ENCODE results near the gene KSR1.

DNA sequence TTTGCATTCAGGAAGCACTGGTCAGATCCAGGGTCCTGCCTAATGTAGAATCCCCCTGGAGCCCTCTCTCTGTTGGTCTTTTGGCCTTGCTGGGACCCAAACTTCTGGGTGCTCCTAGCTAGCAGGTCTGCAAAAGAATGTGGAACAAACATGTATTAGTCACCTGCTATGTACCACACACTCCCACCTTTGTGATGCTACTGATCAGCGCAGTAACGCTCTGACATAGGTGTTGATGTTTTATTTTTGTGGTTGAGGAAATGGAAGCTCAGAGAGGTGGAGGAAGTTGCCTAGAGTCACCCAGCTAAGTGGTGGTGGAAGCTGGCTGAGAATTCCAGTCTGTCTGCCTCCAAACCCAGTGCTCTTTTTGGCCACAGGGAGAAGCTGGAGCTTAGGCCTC lies 139.0 kb downstream of the KSR1 start:
- TF ChIP-seq, protein P1, sequence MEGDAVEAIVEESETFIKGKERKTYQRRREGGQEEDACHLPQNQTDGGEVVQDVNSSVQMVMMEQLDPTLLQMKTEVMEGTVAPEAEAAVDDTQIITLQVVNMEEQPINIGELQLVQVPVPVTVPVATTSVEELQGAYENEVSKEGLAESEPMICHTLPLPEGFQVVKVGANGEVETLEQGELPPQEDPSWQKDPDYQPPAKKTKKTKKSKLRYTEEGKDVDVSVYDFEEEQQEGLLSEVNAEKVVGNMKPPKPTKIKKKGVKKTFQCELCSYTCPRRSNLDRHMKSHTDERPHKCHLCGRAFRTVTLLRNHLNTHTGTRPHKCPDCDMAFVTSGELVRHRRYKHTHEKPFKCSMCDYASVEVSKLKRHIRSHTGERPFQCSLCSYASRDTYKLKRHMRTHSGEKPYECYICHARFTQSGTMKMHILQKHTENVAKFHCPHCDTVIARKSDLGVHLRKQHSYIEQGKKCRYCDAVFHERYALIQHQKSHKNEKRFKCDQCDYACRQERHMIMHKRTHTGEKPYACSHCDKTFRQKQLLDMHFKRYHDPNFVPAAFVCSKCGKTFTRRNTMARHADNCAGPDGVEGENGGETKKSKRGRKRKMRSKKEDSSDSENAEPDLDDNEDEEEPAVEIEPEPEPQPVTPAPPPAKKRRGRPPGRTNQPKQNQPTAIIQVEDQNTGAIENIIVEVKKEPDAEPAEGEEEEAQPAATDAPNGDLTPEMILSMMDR (IDR thresholded peaks at IDR 0.05), result no peak
- TF ChIP-seq POLR2A (IDR thresholded peaks at IDR 0.05), result no peak
